ENCODE measurements around the gene MICALL1.
A peak's percentile ranks its signal among the peaks of the same experiment; 100 is the strongest.

MICALL1 gene

DNA sequence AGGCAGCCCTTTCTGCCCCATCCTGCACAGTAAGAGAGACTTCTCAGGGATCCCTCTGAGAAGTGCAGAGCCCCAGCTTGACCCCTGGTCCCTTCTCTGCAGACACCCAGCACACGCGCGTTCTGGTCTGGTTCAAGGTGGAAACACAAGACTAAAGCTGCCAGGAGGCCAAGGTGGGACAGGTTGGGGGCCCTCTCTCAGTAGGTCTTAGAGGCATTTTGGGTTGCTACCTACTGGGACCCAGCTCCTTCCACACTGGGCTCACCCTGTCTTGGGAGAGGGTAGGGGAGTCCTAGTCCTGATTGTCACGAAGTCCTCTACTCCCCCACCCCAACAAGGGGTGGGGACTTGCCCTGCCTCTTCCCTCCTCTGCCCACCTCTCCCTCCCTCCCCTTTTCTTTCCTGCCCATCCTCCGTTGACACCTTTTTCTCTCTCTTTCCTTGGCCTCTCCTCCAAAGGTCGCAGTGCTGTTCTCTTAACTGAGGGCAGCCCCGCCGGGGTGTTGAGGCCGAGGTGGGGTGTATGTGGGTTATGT, 79.0 kb downstream of the MICALL1 start:
- no peak for DNase-seq

GRCh38 chr22:37985751-37986281, 79.7 kb downstream of the MICALL1 start:
- DNase-seq, result peak; percentile 16

DNA sequence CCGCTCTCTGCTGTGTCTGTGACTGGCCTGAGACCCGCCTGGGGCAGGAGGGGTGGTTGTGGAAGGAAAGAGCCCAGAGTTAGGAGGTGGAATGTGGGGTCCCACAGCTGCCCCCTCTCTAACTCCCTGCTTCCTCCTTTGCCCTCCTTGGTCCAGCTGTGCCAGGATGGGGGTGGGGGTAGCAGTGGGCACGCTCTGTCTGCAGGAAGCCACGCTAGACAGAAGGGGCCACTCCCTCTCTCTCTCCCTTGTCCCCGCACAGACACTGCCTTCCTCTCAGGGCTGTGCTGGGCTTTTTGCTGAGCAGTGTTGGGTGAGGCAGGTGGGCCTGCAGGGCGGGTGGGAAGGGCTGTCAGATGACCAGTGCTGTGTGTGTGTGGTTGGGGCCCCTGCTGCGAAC, 80.3 kb downstream of the MICALL1 start:
- DNase-seq, result no peak

GRCh38 chr22:37989146-37990045, 83.3 kb downstream of the MICALL1 start:
- DNase-seq, result no peak

DNA sequence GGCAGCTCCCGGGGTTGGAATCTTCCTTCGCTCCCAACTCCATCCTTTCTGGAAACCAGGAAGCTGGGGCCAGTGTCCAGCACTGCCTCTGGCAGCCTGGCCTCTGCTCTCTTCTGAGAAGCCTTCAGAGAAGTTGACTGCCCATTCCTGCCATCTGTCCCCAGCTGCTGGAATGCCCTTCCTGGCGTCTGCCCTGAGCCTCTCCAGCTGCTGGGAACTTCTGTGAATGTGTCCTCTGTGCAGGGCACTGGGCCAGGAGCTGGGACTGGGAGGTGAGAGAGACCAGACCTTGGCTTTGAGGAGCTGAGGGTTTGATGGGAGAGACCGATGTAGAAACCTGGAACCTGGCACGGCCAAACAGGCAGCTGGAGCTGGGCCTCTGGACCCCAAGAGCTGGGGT, 84.2 kb downstream of the MICALL1 start:
- no peak for DNase-seq

DNA sequence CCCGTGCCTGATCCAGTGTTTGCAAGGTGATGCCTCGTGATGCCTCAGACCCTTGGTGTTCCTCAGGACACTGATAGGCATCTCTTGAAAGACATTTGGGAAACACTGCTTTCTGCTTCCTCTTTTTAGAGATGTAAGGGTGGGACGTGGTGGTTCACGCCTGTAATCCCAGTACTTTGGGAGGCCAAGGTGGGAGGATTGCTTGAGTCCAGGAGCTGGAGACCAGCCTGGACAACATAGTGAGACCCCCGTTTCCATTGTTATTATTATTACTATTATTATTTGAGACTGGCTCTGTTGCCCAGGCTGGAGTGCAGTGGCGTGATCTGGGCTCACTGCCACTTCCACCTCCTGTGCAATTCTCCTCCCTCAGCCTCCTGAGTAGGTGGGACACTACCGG, 84.8 kb downstream of the MICALL1 start:
- no peak for DNase-seq

DNA sequence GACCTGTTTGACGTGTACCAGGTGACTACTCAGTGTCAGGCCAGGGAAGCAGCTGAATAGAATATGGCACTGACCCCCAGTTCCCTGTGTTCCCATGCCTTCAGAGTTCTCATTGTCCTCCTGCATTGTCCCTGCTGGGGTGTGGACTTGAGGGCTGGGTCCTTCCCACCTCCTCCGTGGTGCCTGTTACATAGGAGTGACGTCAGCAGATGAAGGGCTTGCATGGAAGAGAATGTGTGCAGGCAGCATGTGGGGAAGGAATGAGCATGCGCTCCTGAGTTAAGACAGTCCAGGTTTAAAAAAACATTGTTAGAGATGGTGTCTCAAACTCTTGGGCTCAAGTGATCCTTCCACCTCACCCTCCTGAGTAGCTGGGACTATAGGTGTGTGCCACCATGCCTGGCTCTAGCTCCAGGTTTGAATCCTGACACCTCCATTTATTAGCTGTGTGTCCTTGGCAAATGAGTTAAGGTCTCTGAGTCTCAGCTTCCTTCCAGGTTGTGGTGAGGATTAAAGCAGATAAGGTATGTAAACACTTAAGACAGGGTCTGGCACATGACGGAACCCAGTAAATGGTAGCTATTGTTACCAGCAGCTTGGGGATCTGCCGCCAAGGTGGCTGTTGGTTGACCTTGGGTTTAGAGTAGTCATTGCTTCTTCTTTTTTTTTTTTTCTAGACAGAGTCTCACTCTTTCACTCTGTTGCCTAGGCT, 85.8 kb downstream of the MICALL1 start:
- DNase-seq, result no peak
